ENCODE data around the gene CUL5. TPM values are rescaled to one million over a fixed set of nuclear protein-coding genes. Genes with fewer than 3 reads are reported as not detected.

Gene CUL5
- total and polyA plus RNA-seq, 8 donors = 31.1 to 47.3 (median 41.8) TPM

GRCh38 chr11:107969219-107969618 is 39.5 kb upstream of the CUL5 start:
- TF ChIP-seq CTCF (IDR thresholded peaks at IDR 0.05) = no peak
- ATAC-seq (no peak), DNase-seq (no peak)
- H3K27ac ChIP-seq = no peak overlapping the region
- H3K4me1 ChIP-seq = no peaks in the 10 kb centered on the region
- no peaks in the 10 kb centered on the region for H3K9me3 ChIP-seq
- no peak overlapping the region for H3K4me3 ChIP-seq
- no peaks in the 10 kb centered on the region for H3K36me3 ChIP-seq
- H3K27me3 ChIP-seq = no peaks in the 10 kb centered on the region
- intact Hi-C loops (cut with DNase I) = no loop called here

- no peaks in the 10 kb centered on the region for H3K27me3 ChIP-seq
- no peaks in the 10 kb centered on the region for H3K4me1 ChIP-seq
- no peak for ATAC-seq
- H3K9me3 ChIP-seq = no peaks in the 10 kb centered on the region
- no peak for TF ChIP-seq CTCF (IDR thresholded peaks at IDR 0.05)
- no peak for DNase-seq
- H3K27ac ChIP-seq = no peak overlapping the region
- intact Hi-C loops (cut with DNase I) = no loop called here
- no peaks in the 10 kb centered on the region for H3K36me3 ChIP-seq
- no peak overlapping the region for H3K4me3 ChIP-seq
Observed at GRCh38 chr11:107970049-107970448, 38.6 kb upstream of the CUL5 start.

GRCh38 chr11:107973641-107974040 is 35.1 kb upstream of the CUL5 start:
- Histone ChIP-seq H3K4me3 (no peak overlapping the region), H3K4me1 (no peaks in the 10 kb centered on the region), H3K36me3 (no peaks in the 10 kb centered on the region), H3K27ac (no peak overlapping the region), H3K27me3 (no peaks in the 10 kb centered on the region), H3K9me3 (no peaks in the 10 kb centered on the region)
- no peak for DNase-seq
- ATAC-seq = no peak
- intact Hi-C loops (cut with DNase I) = no loop called here
- no peak for TF ChIP-seq CTCF (IDR thresholded peaks at IDR 0.05)

GRCh38 chr11:107988397-107989158 is 20.1 kb upstream of the CUL5 start:
- ATAC-seq (peak; percentile 80), DNase-seq (no peak)
- no peaks in the 10 kb centered on the region for H3K36me3 ChIP-seq
- no peaks in the 10 kb centered on the region for H3K9me3 ChIP-seq
- H3K4me3 ChIP-seq = no peak overlapping the region
- intact Hi-C loops (cut with DNase I) = no loop called here
- peak overlapping the region in 1 of 2 donors; percentile 62 for H3K27ac ChIP-seq
- no peaks in the 10 kb centered on the region for H3K27me3 ChIP-seq
- no peak for TF ChIP-seq CTCF (IDR thresholded peaks at IDR 0.05)
- no peaks in the 10 kb centered on the region for H3K4me1 ChIP-seq

GRCh38 chr11:107991868-107992414 is 16.8 kb upstream of the CUL5 start:
- no peak for TF ChIP-seq CTCF (IDR thresholded peaks at IDR 0.05)
- intact Hi-C loops (cut with DNase I) = no loop called here
- no peak overlapping the region for H3K4me3 ChIP-seq
- no peaks in the 10 kb centered on the region for H3K27me3 ChIP-seq
- ATAC-seq (no peak), DNase-seq (no peak)
- no peaks in the 10 kb centered on the region for H3K9me3 ChIP-seq
- H3K27ac ChIP-seq = no peak overlapping the region
- H3K36me3 ChIP-seq = no peaks in the 10 kb centered on the region
- H3K4me1 ChIP-seq = no peaks in the 10 kb centered on the region
